ENCODE data around the gene ASB12. TPM values are rescaled to one million over a fixed set of nuclear protein-coding genes. Genes with fewer than 3 reads are reported as not detected.
"Not testable (repeated sequence)": the region's sequence is repeated elsewhere in the genome, so short reads cannot be mapped to it uniquely, and the experiment has no call there.

ASB12 gene
- total RNA-seq = under 1 TPM in 1 of 2 experiments, not detected in 1; 0.27 TPM

GRCh38 chrX:64230123-64230970, at the start of gene ASB12:
Gene ASB12 (minus strand): TSS chrX:64230607. CDS start chrX:64225650, 4,957 bp downstream.
- intact Hi-C loops (cut with micrococcal nuclease) = no loop called here
- ChIA-PET POLR2A (no interaction called here), CTCF (no interaction called here)
- ATAC-seq (no peak), DNase-seq (no peak)
- Mint-ChIP-seq H3K4me3 (no peak within 1 kb of the TSS), H3K27me3 (no peaks in the 10 kb centered on the region), H3K27ac (no peak within 1 kb of the TSS), H3K36me3 (ENCODE audit: low read depth) (no peaks in the 10 kb centered on the region), H3K9me3 (no peaks in the 10 kb centered on the region), H3K4me1 (ENCODE audit: low read depth) (no peaks in the 10 kb centered on the region)
- no peak for TF ChIP-seq CTCF (IDR thresholded peaks at IDR 0.05)

GRCh38 chrX:64265265-64265664, 34.9 kb upstream of the ASB12 start:
- no peaks in the 10 kb centered on the region for H3K9me3 Mint-ChIP-seq
- H3K4me1 Mint-ChIP-seq (ENCODE audit: low read depth) = no peaks in the 10 kb centered on the region
- ChIA-PET CTCF (no interaction called here), POLR2A (no interaction called here)
- no peaks in the 10 kb centered on the region for H3K27me3 Mint-ChIP-seq
- H3K27ac Mint-ChIP-seq = no peak overlapping the region
- DNase-seq (no peak), ATAC-seq (no peak)
- no peak for TF ChIP-seq CTCF (IDR thresholded peaks at IDR 0.05)
- H3K36me3 Mint-ChIP-seq (ENCODE audit: low read depth) = peaks cover 20% of the 10 kb centered on the region
- no peak overlapping the region for H3K4me3 Mint-ChIP-seq
- intact Hi-C loops (cut with micrococcal nuclease) = no loop called here

GRCh38 chrX:64229154-64229553, 1.3 kb downstream of the ASB12 start:
- ChIA-PET POLR2A (no interaction called here), CTCF (no interaction called here)
- Mint-ChIP-seq H3K27ac (no peak overlapping the region), H3K4me1 (ENCODE audit: low read depth) (no peaks in the 10 kb centered on the region), H3K36me3 (ENCODE audit: low read depth) (no peaks in the 10 kb centered on the region), H3K9me3 (no peaks in the 10 kb centered on the region), H3K4me3 (no peak overlapping the region), H3K27me3 (no peaks in the 10 kb centered on the region)
- ATAC-seq = no peak
- no peak for DNase-seq
- no peak for TF ChIP-seq CTCF (IDR thresholded peaks at IDR 0.05)
- intact Hi-C loops (cut with micrococcal nuclease) = no loop called here

- POLR2A ChIA-PET = no interaction called here
- no peak for ATAC-seq
- no peak overlapping the region for H3K4me3 Mint-ChIP-seq
- H3K27ac Mint-ChIP-seq = no peak overlapping the region
- intact Hi-C loops (cut with micrococcal nuclease) = no loop called here
- CTCF ChIA-PET = no interaction called here
- H3K36me3 Mint-ChIP-seq (ENCODE audit: low read depth) = no peaks in the 10 kb centered on the region
- H3K4me1 Mint-ChIP-seq (ENCODE audit: low read depth) = no peaks in the 10 kb centered on the region
- H3K9me3 Mint-ChIP-seq = no peaks in the 10 kb centered on the region
- TF ChIP-seq CTCF (IDR thresholded peaks at IDR 0.05) = no peak
- no peak for DNase-seq
- no peaks in the 10 kb centered on the region for H3K27me3 Mint-ChIP-seq
Observed at GRCh38 chrX:64218023-64218422, 12.4 kb downstream of the ASB12 start.

GRCh38 chrX:64213989-64214388, 16.4 kb downstream of the ASB12 start:
- H3K9me3 Mint-ChIP-seq; H3K36me3 Mint-ChIP-seq (ENCODE audit: low read depth); DNase-seq; H3K27me3 Mint-ChIP-seq; CTCF ChIA-PET; H3K27ac Mint-ChIP-seq; H3K4me1 Mint-ChIP-seq (ENCODE audit: low read depth); POLR2A ChIA-PET; ATAC-seq; intact Hi-C loops (cut with micrococcal nuclease); H3K4me3 Mint-ChIP-seq: not testable (repeated sequence)
